Right lobe of liver (tissue), 6 donors: ENCODE results near the gene ARID3A. TPM values are rescaled to one million over a fixed set of nuclear protein-coding genes. Genes with fewer than 3 reads are reported as not detected.
"Not testable (repeated sequence)": the region's sequence is repeated elsewhere in the genome, so short reads cannot be mapped to it uniquely, and the experiment has no call there.

ENCODE experiments used
- ATAC-seq, 4 donors: fragments of 200-7000 bp; cut with Tn5 transposase; one replicate each; pipeline ENCODE4 v1.9.1; 2020; ENCODE audit warnings: mild to moderate bottlenecking in 4 of 4, moderate library complexity in 4 of 4
- DNase-seq, 3 donors: peaks; one replicate each; pipeline ENCODE4 v3.0.0-alpha.2; 2020
- H3K27ac ChIP-seq, 3 donors: fragments of 200-600 bp; one replicate each; pipeline ENCODE4 v1.8.0; 2022
- H3K27me3 ChIP-seq, 2 donors: fragments of 200-600 bp; one replicate each; pipeline ENCODE4 v1.8.0; 2022
- H3K36me3 ChIP-seq, 4 donors: fragments of 200-600 bp; sonication (generic) in 1 of 4; one replicate each; pipeline versions ENCODE4 v1.5.1 to v1.8.0; 2017 to 2022; ENCODE audit warnings: control low read depth in 1 of 4
- H3K4me1 ChIP-seq, 4 donors: fragments of 200-600 bp; sonication (generic) in 1 of 4; one replicate each; pipeline versions ENCODE4 v1.5.1 to v1.8.0; 2017 to 2022; ENCODE audit warnings: control low read depth in 1 of 4
- H3K4me3 ChIP-seq, 3 donors: fragments of 200-600 bp; one replicate each; pipeline ENCODE4 v1.8.0; 2022
- H3K9me3 ChIP-seq, 4 donors: fragments of 200-600 bp; sonication (generic) in 1 of 4; one replicate each; pipeline versions ENCODE4 v1.5.1 to v1.8.0; 2017 to 2022; ENCODE audit warnings: control low read depth in 1 of 4
- POLR2A ChIP-seq: fragments of 450-650 bp; IDR thresholded peaks from one replicate; pipeline ENCODE4 v1.6.1; 2017; ENCODE audit warnings: antibody characterized with exemption, mild to moderate bottlenecking
- WGBS: methylation state at CpG from one replicate; pipeline ENCODE4 v1.1.6; 2018; ENCODE audit warnings: low coverage, low lambda C conversion rate; ENCODE audit not compliant: insufficient coverage; ENCODE audit errors: missing lambda C conversion rate; 5-methylcytosine and 5-hydroxymethylcytosine counted together
- intact Hi-C, 2 donors: fragments of 100-400 bp; cut with DNase I; formaldehyde crosslinking; loops; one replicate each; pipeline versions ENCODE4 v1.11.2 to v1.14.1; 2022
- long read RNA-seq: library from polyadenylated mRNA; unstranded; transcript quantifications from one replicate; pipeline ENCODE4 v2.0.0, GENCODE V29; 2019
- total RNA-seq, 6 experiments: library from RNA; depleted of rRNA in 2 of 6; stranded (reverse); fragments of >200 nt in 2 of 6; fragmentation: NEBNext Ultra II Directional in 3 of 6; extraction: Animal tissue kit (Norgen Biotek cat#: 25700) in 3 of 6; gene quantifications; one replicate each; pipeline versions ENCODE4 v1.1.0 to v1.2.4, GENCODE V29; 2016 to 2023
- TF ChIP-seq, protein P1 (sequence below), 4 donors: fragments of 200-600 bp in 3 of 4; fragments of 450-650 bp in 1 of 4; IDR thresholded peaks; one replicate each; pipeline versions ENCODE4 v1.5.1 to v1.8.0; 2016 to 2022; ENCODE audit warnings: antibody characterized with exemption in 4 of 4, mild to moderate bottlenecking in 2 of 4
- donor health status: DM: no; HTN: yes; CAD: no.
- donor health status: DM: no; HTN: no; CAD: no.
- donor health status: DM: no; HTN: no; CAD: no.
- donor health status: DM: no; HTN: yes; CAD: no.
- donor health status: DM: no; HTN: yes; CAD: no.

The ARID3A gene
- total RNA-seq, result 1 to 10 TPM in 5 of 6 experiments, under 1 TPM in 1; 0.74 to 5.3 (median 1.9) TPM
- long read RNA-seq, result 0 reads

- peaks cover 0 to 8% of the 10 kb centered on the region in 2 donors for H3K27me3 ChIP-seq
- TF ChIP-seq, protein P1, sequence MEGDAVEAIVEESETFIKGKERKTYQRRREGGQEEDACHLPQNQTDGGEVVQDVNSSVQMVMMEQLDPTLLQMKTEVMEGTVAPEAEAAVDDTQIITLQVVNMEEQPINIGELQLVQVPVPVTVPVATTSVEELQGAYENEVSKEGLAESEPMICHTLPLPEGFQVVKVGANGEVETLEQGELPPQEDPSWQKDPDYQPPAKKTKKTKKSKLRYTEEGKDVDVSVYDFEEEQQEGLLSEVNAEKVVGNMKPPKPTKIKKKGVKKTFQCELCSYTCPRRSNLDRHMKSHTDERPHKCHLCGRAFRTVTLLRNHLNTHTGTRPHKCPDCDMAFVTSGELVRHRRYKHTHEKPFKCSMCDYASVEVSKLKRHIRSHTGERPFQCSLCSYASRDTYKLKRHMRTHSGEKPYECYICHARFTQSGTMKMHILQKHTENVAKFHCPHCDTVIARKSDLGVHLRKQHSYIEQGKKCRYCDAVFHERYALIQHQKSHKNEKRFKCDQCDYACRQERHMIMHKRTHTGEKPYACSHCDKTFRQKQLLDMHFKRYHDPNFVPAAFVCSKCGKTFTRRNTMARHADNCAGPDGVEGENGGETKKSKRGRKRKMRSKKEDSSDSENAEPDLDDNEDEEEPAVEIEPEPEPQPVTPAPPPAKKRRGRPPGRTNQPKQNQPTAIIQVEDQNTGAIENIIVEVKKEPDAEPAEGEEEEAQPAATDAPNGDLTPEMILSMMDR (IDR thresholded peaks at IDR 0.05), result no peak
- peak; percentile 29 for TF ChIP-seq POLR2A
- intact Hi-C loops, result no loop called here
- H3K36me3 ChIP-seq, result no peaks in the 10 kb centered on the region
- 0% methylated on average over 14 of the region's 97 CpGs for WGBS
- ATAC-seq (peak; percentile 69 to 80 (median 74)), DNase-seq (peak; percentile 77 to 81 (median 78))
- H3K4me3 ChIP-seq, result peak within 1 kb of the TSS; percentile 72 to 85 (median 76)
- peaks cover 0 to 8% (median 2%) of the 10 kb centered on the region in 4 donors for H3K4me1 ChIP-seq
- H3K27ac ChIP-seq, result peak within 1 kb of the TSS; percentile 74 to 86 (median 84)
- no peaks in the 10 kb centered on the region for H3K9me3 ChIP-seq
Observed at GRCh38 chr19:925526-926322, at the start of gene ARID3A. ARID3A (plus strand) TSS chr19:926035; CDS start chr19:929529, 3,494 bp downstream.

DNA sequence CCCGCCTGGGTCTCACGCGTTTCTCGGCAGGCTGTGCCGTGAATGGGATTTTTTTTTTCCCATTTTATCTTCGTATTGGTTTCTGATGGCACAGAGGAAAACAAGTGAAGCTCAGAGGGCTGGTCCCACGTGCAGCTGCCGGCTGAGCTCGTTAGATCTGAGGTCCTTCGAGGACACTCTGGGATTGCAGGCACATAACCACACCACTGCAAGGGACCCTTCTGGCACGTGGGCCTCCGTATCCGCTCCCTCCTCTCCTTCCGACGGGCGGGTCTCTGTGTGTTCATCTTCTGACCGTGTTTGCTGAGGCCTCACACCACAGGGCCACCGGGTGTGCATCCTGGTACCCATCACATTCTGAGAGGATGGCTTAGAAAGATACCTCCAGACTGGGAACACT is 49.7 kb upstream of the ARID3A start:
- no peaks in the 10 kb centered on the region for H3K4me1 ChIP-seq
- ATAC-seq, result no peak
- no peak for DNase-seq
- 83% methylated on average over 11 of the region's 18 CpGs for WGBS
- intact Hi-C loops, result no loop called here
- no peaks in the 10 kb centered on the region for H3K27me3 ChIP-seq
- peaks cover 0 to 12% (median under 1%) of the 10 kb centered on the region in 4 donors for H3K36me3 ChIP-seq
- no peak overlapping the region for H3K27ac ChIP-seq
- no peak overlapping the region for H3K4me3 ChIP-seq
- H3K9me3 ChIP-seq, result no peaks in the 10 kb centered on the region
- TF ChIP-seq, protein P1 (IDR thresholded peaks at IDR 0.05), result no peak
- TF ChIP-seq POLR2A, result no peak

DNA sequence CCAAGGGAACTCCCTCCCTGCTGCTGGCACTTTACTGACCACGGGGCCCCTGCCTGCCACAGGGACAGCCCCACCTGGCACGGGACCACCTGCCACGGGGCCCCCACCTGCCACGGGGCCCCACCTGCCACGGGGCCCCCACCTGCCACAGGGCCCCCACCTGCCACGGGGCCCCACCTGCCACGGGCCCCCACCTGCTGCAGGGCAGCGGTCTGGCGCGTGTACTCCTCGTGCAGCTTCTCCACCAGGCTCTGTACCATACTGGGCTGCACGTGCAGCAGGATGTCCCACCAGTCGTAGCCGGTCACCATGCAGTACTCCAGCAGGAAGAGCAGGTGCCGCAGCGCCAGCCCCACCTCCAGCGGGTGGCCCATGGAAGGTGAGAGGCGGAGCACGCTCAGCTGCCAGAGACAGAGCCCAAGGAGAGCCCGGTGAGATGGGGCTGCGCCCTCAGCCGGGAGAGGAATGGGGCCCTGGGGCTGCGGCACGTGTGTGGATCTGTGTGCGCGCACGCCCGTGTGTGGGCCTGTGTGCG is 49.0 kb upstream of the ARID3A start:
- Histone ChIP-seq H3K4me1 (no peaks in the 10 kb centered on the region), H3K4me3 (no peak overlapping the region), H3K36me3 (peaks cover 0 to 15% (median 0%) of the 10 kb centered on the region in 4 donors), H3K27me3 (no peaks in the 10 kb centered on the region), H3K27ac (no peak overlapping the region), H3K9me3 (no peaks in the 10 kb centered on the region)
- 78% methylated on average over 4 of the region's 29 CpGs for WGBS
- intact Hi-C loops, result no loop called here
- no peak for DNase-seq
- ATAC-seq, result no peak
- no peak for TF ChIP-seq POLR2A
- TF ChIP-seq, protein P1 (IDR thresholded peaks at IDR 0.05), result no peak

GRCh38 chr19:877992-878660 is 47.7 kb upstream of the ARID3A start:
- DNase-seq, result not testable (repeated sequence)
- WGBS, result 86% methylated on average over 17 of the region's 23 CpGs

GRCh38 chr19:878751-879561 is 46.9 kb upstream of the ARID3A start:
- H3K27me3 ChIP-seq, H3K4me1 ChIP-seq, intact Hi-C loops, H3K36me3 ChIP-seq, DNase-seq, H3K9me3 ChIP-seq, H3K4me3 ChIP-seq, H3K27ac ChIP-seq, ATAC-seq: not testable (repeated sequence)
- 85% methylated on average over 23 of the region's 24 CpGs for WGBS

More at GRCh38 chr19:877992-878660, 47.7 kb upstream of the ARID3A start:
- ATAC-seq, H3K27ac ChIP-seq, H3K4me3 ChIP-seq, H3K9me3 ChIP-seq, intact Hi-C loops, H3K4me1 ChIP-seq, H3K27me3 ChIP-seq: not testable (repeated sequence)
- H3K36me3 ChIP-seq, result peaks cover 0 to 15% (median 0%) of the 10 kb centered on the region in 4 donors
